H1 (cell line): Measurements from ENCODE around the gene ARMS2. TPM values are rescaled to one million over a fixed set of nuclear protein-coding genes. Genes with fewer than 3 reads are reported as not detected.

ENCODE experiments used
- CTCF ChIA-PET: fragments of 300-600 bp; sonication (Branson Sonifier 250); formaldehyde crosslinking; loops from one replicate; lab custom pipeline; 2021; ENCODE audit not compliant: partially characterized antibody; lab: Charles Lee
- POLR2A ChIA-PET: fragments of 300-600 bp; sonication (Branson Sonifier 250); formaldehyde crosslinking; loops from one replicate; lab custom pipeline; 2021; ENCODE audit warnings: inconsistent platforms; ENCODE audit not compliant: partially characterized antibody; lab: Charles Lee
- DNase-seq, 2 experiments: peaks; one replicate each; pipeline versions ENCODE4 v3.0.0 to v3.0.0-alpha.2; 2010 to 2022; ENCODE audit warnings: low spot score in 2 of 2, low read depth in 1 of 2, mixed read lengths in 1 of 2
- FAIRE-seq: peaks from 2 replicates; lab custom pipeline; 2011; peaks lifted over from hg19 to GRCh38; lab: Jason Lieb, UNC
- H2AFZ ChIP-seq: 2 replicates; pipeline ENCODE4 v1.8.1; 2012; ENCODE audit warnings: low read length, inconsistent platforms
- H2AK5ac ChIP-seq: 2 replicates; pipeline ENCODE4 v1.6.1; 2013; ENCODE audit warnings: low read depth, low read length
- H2BK120ac ChIP-seq: replicated peaks from 2 replicates; pipeline ENCODE3; 2013; ENCODE audit warnings: low read depth, low read length, inconsistent platforms
- H2BK12ac ChIP-seq: 2 replicates; pipeline ENCODE4 v1.6.1; 2013; ENCODE audit warnings: low read depth, low read length
- H2BK15ac ChIP-seq: 2 replicates; pipeline ENCODE4 v1.6.1; 2013; ENCODE audit warnings: low read length
- H2BK20ac ChIP-seq: 2 replicates; pipeline ENCODE4 v1.6.1; 2013; ENCODE audit warnings: low read length
- H2BK5ac ChIP-seq: 2 replicates; pipeline ENCODE4 v1.6.1; 2013; ENCODE audit warnings: low read depth, low read length
- H3K14ac ChIP-seq: 2 replicates; pipeline ENCODE4 v1.6.1; 2013; ENCODE audit warnings: inconsistent platforms; ENCODE audit not compliant: insufficient read length
- H3K18ac ChIP-seq: 2 replicates; pipeline ENCODE4 v1.6.1; 2013; ENCODE audit warnings: low read length; ENCODE audit errors: extremely low read depth
- H3K23ac ChIP-seq: 2 replicates; pipeline ENCODE4 v1.6.1; 2013; ENCODE audit warnings: inconsistent platforms; ENCODE audit not compliant: insufficient read length
- H3K23me2 ChIP-seq: 2 replicates; pipeline ENCODE4 v1.6.1; 2013; ENCODE audit warnings: low read depth, low read length
- H3K27ac ChIP-seq: 2 replicates; pipeline ENCODE4 v1.6.1; 2011; ENCODE audit warnings: low read depth, low read length, inconsistent platforms
- H3K27me3 ChIP-seq, 4 experiments: replicated peaks in 1 of 4; 1 replicate in 1 of 4; 2 replicates in 3 of 4; pipeline versions ENCODE4 v1.6.1 to v1.8.1; 2011 to 2013; ENCODE audit warnings: low read length in 3 of 4, mild to moderate bottlenecking in 3 of 4, inconsistent platforms in 2 of 4, mixed read lengths in 2 of 4, moderate library complexity in 1 of 4; ENCODE audit not compliant: control insufficient read depth in 3 of 4, insufficient read depth in 3 of 4; ENCODE audit errors: extremely low read depth in 1 of 4
- H3K36me3 ChIP-seq, 4 experiments: 2 replicates each; pipeline versions ENCODE4 v1.6.1 to v1.8.1; 2011 to 2013; ENCODE audit warnings: mild to moderate bottlenecking in 4 of 4, low read length in 3 of 4, moderate library complexity in 2 of 4, control low read depth in 1 of 4, inconsistent platforms in 1 of 4; ENCODE audit not compliant: insufficient read depth in 4 of 4, control insufficient read depth in 2 of 4
- H3K4ac ChIP-seq: replicated peaks from 2 replicates; pipeline ENCODE3; 2013; ENCODE audit warnings: low read length, low read depth, mixed read lengths, inconsistent platforms; ENCODE audit not compliant: insufficient read length
- H3K4me1 ChIP-seq, 4 experiments: replicated peaks in 1 of 4; 1 replicate in 1 of 4; 2 replicates in 3 of 4; pipeline versions ENCODE4 v1.6.1 to v1.8.1; 2011 to 2013; ENCODE audit warnings: low read length in 3 of 4, inconsistent platforms in 2 of 4, mixed read lengths in 1 of 4; ENCODE audit not compliant: insufficient read depth in 4 of 4, control insufficient read depth in 3 of 4
- H3K4me2 ChIP-seq, 2 experiments: 2 replicates each; pipeline versions ENCODE4 v1.6.1 to v1.8.1; 2011 to 2013; ENCODE audit warnings: low read depth in 2 of 2, low read length in 2 of 2, control low read depth in 1 of 2, inconsistent platforms in 1 of 2, mild to moderate bottlenecking in 1 of 2; ENCODE audit not compliant: insufficient read depth in 1 of 2
- H3K4me3 ChIP-seq, 4 experiments: fragments of 200-600, 300-600 bp in 1 of 4; sonication (generic), shearing (Covaris generic), sonication (Bioruptor Twin) in 1 of 4; 2 replicates each; pipeline versions ENCODE4 v1.5.1 to v1.8.1; 2011 to 2016; ENCODE audit warnings: low read length in 4 of 4, low read depth in 3 of 4, control low read depth in 2 of 4, inconsistent platforms in 2 of 4, mild to moderate bottlenecking in 2 of 4, mixed read lengths in 1 of 4, moderate library complexity in 1 of 4; ENCODE audit not compliant: insufficient read depth in 2 of 4; ENCODE audit errors: extremely low read depth in 1 of 4
- H3K56ac ChIP-seq: replicated peaks from 2 replicates; pipeline ENCODE3; 2013; ENCODE audit warnings: low read depth, mild to moderate bottlenecking, mixed read lengths, low read length, inconsistent platforms; ENCODE audit not compliant: insufficient read length
- H3K79me1 ChIP-seq: 2 replicates; pipeline ENCODE4 v1.6.1; 2013; ENCODE audit warnings: low read depth, low read length, control low read depth
- H3K79me2 ChIP-seq, 2 experiments: 2 replicates each; pipeline versions ENCODE4 v1.6.1 to v1.8.1; 2012 to 2013; ENCODE audit warnings: low read length in 2 of 2, mild to moderate bottlenecking in 2 of 2, inconsistent platforms in 1 of 2; ENCODE audit not compliant: insufficient read depth in 2 of 2, control insufficient read depth in 1 of 2
- H3K9ac ChIP-seq, 4 experiments: replicated peaks in 1 of 4; 1 replicate in 1 of 4; 2 replicates in 3 of 4; pipeline versions ENCODE4 v1.6.1 to v1.8.1; 2011 to 2013; ENCODE audit warnings: low read depth in 3 of 4, low read length in 3 of 4, control low read depth in 2 of 4, mild to moderate bottlenecking in 2 of 4, moderate library complexity in 2 of 4, inconsistent platforms in 1 of 4; ENCODE audit errors: extremely low read depth in 1 of 4
- H3K9me3 ChIP-seq, 2 experiments: 2 replicates each; pipeline versions ENCODE4 v1.6.1 to v1.8.1; 2012 to 2013; ENCODE audit warnings: mild to moderate bottlenecking in 2 of 2, moderate library complexity in 2 of 2, control low read depth in 1 of 2, inconsistent platforms in 1 of 2, low read depth in 1 of 2, low read length in 1 of 2, mixed read lengths in 1 of 2; ENCODE audit not compliant: insufficient read depth in 2 of 2
- H4K20me1 ChIP-seq, 2 experiments: replicated peaks in 1 of 2; 2 replicates each; pipeline versions ENCODE3 to v1.8.1; 2011 to 2013; ENCODE audit warnings: inconsistent platforms in 2 of 2, low read length in 2 of 2, mild to moderate bottlenecking in 1 of 2; ENCODE audit not compliant: insufficient read depth in 2 of 2, control insufficient read depth in 1 of 2
- H4K5ac ChIP-seq: 2 replicates; pipeline ENCODE4 v1.6.1; 2013; ENCODE audit warnings: low read length, low read depth, mixed read lengths, inconsistent platforms; ENCODE audit not compliant: insufficient read length
- H4K8ac ChIP-seq: 2 replicates; pipeline ENCODE4 v1.8.0; 2013; ENCODE audit warnings: mild to moderate bottlenecking, moderate library complexity, low read length, inconsistent platforms; ENCODE audit not compliant: insufficient read depth; ENCODE audit errors: extremely low read depth
- H4K91ac ChIP-seq: replicated peaks from 2 replicates; pipeline ENCODE3; 2013; ENCODE audit warnings: low read length, mixed read lengths, inconsistent platforms; ENCODE audit not compliant: insufficient read length
- ATF3 ChIP-seq: IDR thresholded peaks from 2 replicates; pipeline ENCODE4 v1.6.1; 2011; ENCODE audit warnings: low read depth, mild to moderate bottlenecking, low read length; ENCODE audit not compliant: insufficient read depth
- EGR1 ChIP-seq: IDR thresholded peaks from 2 replicates; pipeline ENCODE4 v1.6.1; 2011; ENCODE audit warnings: low read depth, low read length, borderline replicate concordance
- KDM1A ChIP-seq: fragments of 200-600, 300-600 bp; sonication (generic); IDR thresholded peaks from 2 replicates; pipeline ENCODE4 v1.7.1; 2016; ENCODE audit warnings: mild to moderate bottlenecking, low read length, borderline replicate concordance
- MAFK ChIP-seq: IDR thresholded peaks from 2 replicates; pipeline ENCODE4 v1.6.1; 2012; ENCODE audit warnings: low read depth, mild to moderate bottlenecking, improper control_type of control experiment, low read length
- PHF8 ChIP-seq: fragments of 200-600 bp; sonication (generic); conservative IDR thresholded peaks from 2 replicates; pipeline ENCODE4 v1.7.1; 2012; ENCODE audit warnings: low read depth, mild to moderate bottlenecking, inconsistent platforms, low read length, moderate library complexity
- SAP30 ChIP-seq: fragments of 300-600 bp; sonication (generic); IDR thresholded peaks from 2 replicates; pipeline ENCODE4 v1.7.1; 2012; ENCODE audit warnings: low read length, moderate library complexity, mild to moderate bottlenecking, inconsistent platforms; ENCODE audit not compliant: insufficient read depth, insufficient replicate concordance
- WGBS, 2 experiments: shearing (Covaris generic) in 1 of 2; methylation state at CpG; one replicate each; pipeline versions ENCODE4 v1.1.6 to v1.1.7; 2013 to 2015; ENCODE audit warnings: low lambda C conversion rate in 2 of 2, mixed read lengths in 2 of 2, inconsistent platforms in 1 of 2, low coverage in 1 of 2, missing lambda C conversion rate in 1 of 2; ENCODE audit not compliant: insufficient replicate concordance in 2 of 2, insufficient coverage in 1 of 2, insufficient read length in 1 of 2; ENCODE audit errors: extremely low coverage in 1 of 2, missing lambda C conversion rate in 1 of 2; 5-methylcytosine and 5-hydroxymethylcytosine counted together
- polyA plus RNA-seq, 7 experiments: library from polyadenylated mRNA; depleted of rRNA in 3 of 7; stranded (reverse) in 5 of 7; unstranded in 2 of 7; fragments of >200 nt in 5 of 7; fragments of 200-250 nt in 2 of 7; gene quantifications; 1 replicate in 5 of 7; 2 replicates in 1 of 7; 4 replicates in 1 of 7; pipeline versions ENCODE4 v1.2.1 to v1.2.3, GENCODE V29; 2011 to 2013; ENCODE audit warnings: missing spikeins in 2 of 7, mixed read lengths in 2 of 7
- total RNA-seq: library from RNA; stranded (reverse); fragmentation: NEBNext Ultra II Directional; extraction: Animal tissue kit (Norgen Biotek cat#: 25700); gene quantifications from 2 replicates; pipeline ENCODE4 v1.2.1, GENCODE V29; 2021

Gene ARMS2
- total and polyA plus RNA-seq, 2 of the 8 experiments (the other 6 are each of a cell fraction or from before 2014, with no cell fraction given) = not detected

- no peak overlapping the region for H2AFZ ChIP-seq
- no peak overlapping the region for H3K56ac ChIP-seq
- H2AK5ac ChIP-seq = no peak overlapping the region
- no peak overlapping the region for H4K91ac ChIP-seq
- H3K27me3 ChIP-seq = no peaks in the 10 kb centered on the region
- H3K4me2 ChIP-seq = no peak overlapping the region
- no peaks in the 10 kb centered on the region for H3K9me3 ChIP-seq
- H2BK12ac ChIP-seq = no peak overlapping the region
- no peak overlapping the region for H3K4me3 ChIP-seq
- H3K23me2 ChIP-seq = no peaks in the 10 kb centered on the region
- no peak for TF ChIP-seq ATF3
- TF ChIP-seq EGR1 = no peak
- no peak for TF ChIP-seq PHF8
- TF ChIP-seq MAFK = no peak
- no peak for TF ChIP-seq KDM1A
- TF ChIP-seq SAP30 = no peak
- TF ChIP-seq, all 59 proteins: peak for 0
- Histone ChIP-seq H2BK20ac (no peak overlapping the region), H3K79me1 (no peaks in the 10 kb centered on the region; the same call in 1 of the 2 replicates), H3K14ac (no peak overlapping the region), H4K8ac (no peak overlapping the region), H3K27ac (no peak overlapping the region), H3K18ac (no peak overlapping the region), H3K23ac (no peak overlapping the region), H3K36me3 (peaks cover 0 to 41% (median 4%) of the 10 kb centered on the region in 4 experiments; a peak in 5 of 8 replicates), H4K20me1 (no peaks in the 10 kb centered on the region), H4K5ac (no peak overlapping the region), H2BK5ac (no peak overlapping the region), H3K79me2 (no peaks in the 10 kb centered on the region), H3K9ac (no peak overlapping the region), H2BK15ac (no peak overlapping the region), H3K4me1 (0 out of 7 replicates have a peak, but pooled peaks cover 0 to 3% (median 0%) of the 10 kb centered on the region in 4 experiments), H2BK120ac (no peak overlapping the region), H3K4ac (no peak overlapping the region)
- 87% methylated on average over 2 of the region's 2 CpGs; no CpG with 5 or more reads in 1 of the 2 experiments for WGBS, 2 experiments
- DNase-seq (no peak), FAIRE-seq (no peak)
- POLR2A ChIA-PET = no interaction called here
- CTCF ChIA-PET = interaction anchor here (1.0 kb wide), 1 partner anchor 311 kb away, joined by 4 read pairs; no protein-coding TSS in a partner anchor
Observed at GRCh38 chr10:122417667-122418066, 36.8 kb upstream of the ARMS2 start.
